ENCODE measurements around the gene PIN4.

DNA sequence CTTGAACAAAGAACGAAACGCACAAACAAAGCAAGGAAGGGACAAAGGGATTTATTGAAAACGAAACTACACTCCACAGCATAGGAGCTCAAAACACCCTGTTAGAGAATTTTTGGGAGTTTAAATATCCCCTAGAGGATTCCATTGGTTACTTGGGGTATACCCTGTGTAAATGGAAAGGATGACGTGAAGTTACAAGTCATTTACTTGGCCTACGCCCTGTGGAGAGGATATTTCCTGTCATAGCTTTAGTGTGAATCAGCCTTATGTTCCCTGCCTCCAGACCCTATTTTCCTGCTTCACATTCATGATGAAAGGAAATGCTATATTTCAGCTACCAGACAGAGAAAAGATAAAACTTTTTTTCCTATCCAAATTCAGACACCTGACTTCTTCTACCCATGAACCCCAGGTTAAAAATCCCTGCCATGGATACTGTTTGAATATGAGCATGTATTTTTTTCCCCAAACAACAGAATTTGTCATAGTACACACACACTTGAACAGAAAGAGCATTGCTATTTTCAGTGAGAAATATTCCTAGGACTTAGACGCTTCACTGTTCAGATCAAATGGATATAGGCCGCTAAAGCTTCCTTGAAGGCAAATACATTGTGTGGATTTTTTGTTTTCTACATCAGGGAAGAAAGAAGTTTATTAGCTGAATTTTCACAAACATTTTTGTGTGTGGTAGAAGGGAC, 20.4 kb downstream of the PIN4 start:
- TF ChIP-seq, protein P1, sequence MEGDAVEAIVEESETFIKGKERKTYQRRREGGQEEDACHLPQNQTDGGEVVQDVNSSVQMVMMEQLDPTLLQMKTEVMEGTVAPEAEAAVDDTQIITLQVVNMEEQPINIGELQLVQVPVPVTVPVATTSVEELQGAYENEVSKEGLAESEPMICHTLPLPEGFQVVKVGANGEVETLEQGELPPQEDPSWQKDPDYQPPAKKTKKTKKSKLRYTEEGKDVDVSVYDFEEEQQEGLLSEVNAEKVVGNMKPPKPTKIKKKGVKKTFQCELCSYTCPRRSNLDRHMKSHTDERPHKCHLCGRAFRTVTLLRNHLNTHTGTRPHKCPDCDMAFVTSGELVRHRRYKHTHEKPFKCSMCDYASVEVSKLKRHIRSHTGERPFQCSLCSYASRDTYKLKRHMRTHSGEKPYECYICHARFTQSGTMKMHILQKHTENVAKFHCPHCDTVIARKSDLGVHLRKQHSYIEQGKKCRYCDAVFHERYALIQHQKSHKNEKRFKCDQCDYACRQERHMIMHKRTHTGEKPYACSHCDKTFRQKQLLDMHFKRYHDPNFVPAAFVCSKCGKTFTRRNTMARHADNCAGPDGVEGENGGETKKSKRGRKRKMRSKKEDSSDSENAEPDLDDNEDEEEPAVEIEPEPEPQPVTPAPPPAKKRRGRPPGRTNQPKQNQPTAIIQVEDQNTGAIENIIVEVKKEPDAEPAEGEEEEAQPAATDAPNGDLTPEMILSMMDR (IDR thresholded peaks at IDR 0.05; ENCODE audit: low read depth, low read length) = no peak
- TF ChIP-seq EZH2phosphoT487 (IDR thresholded peaks at IDR 0.05; ENCODE audit: low read depth) = no peak
